ENCODE results near the gene STRBP.

STRBP gene

GRCh38 chr9:123089040-123089439, 179.3 kb downstream of the STRBP start:
- DNase-seq: no peak
- intact Hi-C loops (cut with DNase I): no loop called here

GRCh38 chr9:123087359-123087888, 181.0 kb downstream of the STRBP start:
- no peak for DNase-seq
- intact Hi-C loops (cut with DNase I): no loop called here

- DNase-seq: no peak
- intact Hi-C loops (cut with DNase I): no loop called here
Observed at GRCh38 chr9:123085916-123086315, 182.5 kb downstream of the STRBP start.

- DNase-seq: peak in 7 of 42 donors; percentile 26 to 70 (median 45)
- intact Hi-C loops (cut with DNase I): loop anchor here (5.0 kb wide), 1 partner anchor 268 kb away; no protein-coding TSS in a partner anchor
Observed at GRCh38 chr9:123084256-123084655, 184.1 kb downstream of the STRBP start.

GRCh38 chr9:123083680-123084079, 184.7 kb downstream of the STRBP start:
- DNase-seq: no peak
- intact Hi-C loops (cut with DNase I): loop anchor here (5.0 kb wide), 1 partner anchor 269 kb away; no protein-coding TSS in a partner anchor

GRCh38 chr9:123081824-123082223, 186.6 kb downstream of the STRBP start:
- intact Hi-C loops (cut with DNase I): loop anchor here (5.0 kb wide), 1 partner anchor 270 kb away; no protein-coding TSS in a partner anchor

GRCh38 chr9:123080444-123080843, 187.9 kb downstream of the STRBP start:
- DNase-seq: no peak
- intact Hi-C loops (cut with DNase I): loop anchor here (5.0 kb wide), 1 partner anchor 272 kb away; no protein-coding TSS in a partner anchor

More at GRCh38 chr9:123081824-123082223, 186.6 kb downstream of the STRBP start:
- peak in 2 of 42 donors; percentile 27 to 42 for DNase-seq

GRCh38 chr9:123074628-123075027, 193.8 kb downstream of the STRBP start:
- DNase-seq: no peak
- intact Hi-C loops (cut with DNase I): no loop called here

GRCh38 chr9:123073991-123074422, 194.4 kb downstream of the STRBP start:
- DNase-seq: no peak
- intact Hi-C loops (cut with DNase I): no loop called here

GRCh38 chr9:123073441-123073840, 194.9 kb downstream of the STRBP start:
- intact Hi-C loops (cut with DNase I): no loop called here
- no peak for DNase-seq

- DNase-seq: peak in 21 of 42 donors; percentile 12 to 77 (median 44)
- intact Hi-C loops (cut with DNase I): no loop called here
Observed at GRCh38 chr9:123072407-123072995, 195.9 kb downstream of the STRBP start.

All from head of caudate nucleus (tissue), 42 donors.